Bronchial epithelial cell (primary cell): ENCODE data around the gene ZDHHC18. TPM values are rescaled to one million over a fixed set of nuclear protein-coding genes. Genes with fewer than 3 reads are reported as not detected.

Experiments used
- DNase-seq: peaks from one replicate; pipeline ENCODE4 v3.0.0-alpha.2; 2010; ENCODE audit warnings: low read depth
- FAIRE-seq: peaks from 2 replicates; lab custom pipeline; 2011; peaks lifted over from hg19 to GRCh38; lab: Jason Lieb, UNC
- H3K27me3 ChIP-seq: 2 replicates; pipeline ENCODE4 v1.5.1; 2011; ENCODE audit warnings: low read length; ENCODE audit not compliant: control insufficient read depth, insufficient read depth
- H3K36me3 ChIP-seq: 2 replicates; pipeline ENCODE4 v1.5.1; 2011; ENCODE audit warnings: low read length; ENCODE audit not compliant: control insufficient read depth, insufficient read depth
- H3K4me3 ChIP-seq: 2 replicates; pipeline ENCODE4 v1.5.1; 2011; ENCODE audit warnings: mild to moderate bottlenecking, low read depth, low read length, control low read depth
- total RNA-seq: library from RNA; depleted of rRNA; stranded (reverse); fragments of >200 nt; gene quantifications from 2 replicates; pipeline ENCODE4 v1.2.1, GENCODE V29; 2014
- TF ChIP-seq, protein P1 (sequence below): IDR thresholded peaks from 2 replicates; pipeline ENCODE4 v1.5.1; 2011; ENCODE audit warnings: mild to moderate bottlenecking, moderate library complexity, low read length, control low read depth, inconsistent platforms; ENCODE audit not compliant: insufficient read depth, severe bottlenecking

Gene ZDHHC18
- total RNA-seq, 1 donor from 2014 or later, result 5.0 TPM

GRCh38 chr1:26900001-26900814, 73.7 kb downstream of the ZDHHC18 start, which contains the start of gene GPATCH3:
Gene GPATCH3 (minus strand): TSS chr1:26900467. CDS start chr1:26900442, 25 bp downstream.
- H3K27me3 ChIP-seq, result no peaks in the 10 kb centered on the region
- H3K36me3 ChIP-seq, result peaks cover 4% of the 10 kb centered on the region
- DNase-seq (peak; percentile 81), FAIRE-seq (no peak)
- TF ChIP-seq, protein P1, sequence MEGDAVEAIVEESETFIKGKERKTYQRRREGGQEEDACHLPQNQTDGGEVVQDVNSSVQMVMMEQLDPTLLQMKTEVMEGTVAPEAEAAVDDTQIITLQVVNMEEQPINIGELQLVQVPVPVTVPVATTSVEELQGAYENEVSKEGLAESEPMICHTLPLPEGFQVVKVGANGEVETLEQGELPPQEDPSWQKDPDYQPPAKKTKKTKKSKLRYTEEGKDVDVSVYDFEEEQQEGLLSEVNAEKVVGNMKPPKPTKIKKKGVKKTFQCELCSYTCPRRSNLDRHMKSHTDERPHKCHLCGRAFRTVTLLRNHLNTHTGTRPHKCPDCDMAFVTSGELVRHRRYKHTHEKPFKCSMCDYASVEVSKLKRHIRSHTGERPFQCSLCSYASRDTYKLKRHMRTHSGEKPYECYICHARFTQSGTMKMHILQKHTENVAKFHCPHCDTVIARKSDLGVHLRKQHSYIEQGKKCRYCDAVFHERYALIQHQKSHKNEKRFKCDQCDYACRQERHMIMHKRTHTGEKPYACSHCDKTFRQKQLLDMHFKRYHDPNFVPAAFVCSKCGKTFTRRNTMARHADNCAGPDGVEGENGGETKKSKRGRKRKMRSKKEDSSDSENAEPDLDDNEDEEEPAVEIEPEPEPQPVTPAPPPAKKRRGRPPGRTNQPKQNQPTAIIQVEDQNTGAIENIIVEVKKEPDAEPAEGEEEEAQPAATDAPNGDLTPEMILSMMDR, result no peak
- peak within 1 kb of the TSS; percentile 67 for H3K4me3 ChIP-seq

DNA sequence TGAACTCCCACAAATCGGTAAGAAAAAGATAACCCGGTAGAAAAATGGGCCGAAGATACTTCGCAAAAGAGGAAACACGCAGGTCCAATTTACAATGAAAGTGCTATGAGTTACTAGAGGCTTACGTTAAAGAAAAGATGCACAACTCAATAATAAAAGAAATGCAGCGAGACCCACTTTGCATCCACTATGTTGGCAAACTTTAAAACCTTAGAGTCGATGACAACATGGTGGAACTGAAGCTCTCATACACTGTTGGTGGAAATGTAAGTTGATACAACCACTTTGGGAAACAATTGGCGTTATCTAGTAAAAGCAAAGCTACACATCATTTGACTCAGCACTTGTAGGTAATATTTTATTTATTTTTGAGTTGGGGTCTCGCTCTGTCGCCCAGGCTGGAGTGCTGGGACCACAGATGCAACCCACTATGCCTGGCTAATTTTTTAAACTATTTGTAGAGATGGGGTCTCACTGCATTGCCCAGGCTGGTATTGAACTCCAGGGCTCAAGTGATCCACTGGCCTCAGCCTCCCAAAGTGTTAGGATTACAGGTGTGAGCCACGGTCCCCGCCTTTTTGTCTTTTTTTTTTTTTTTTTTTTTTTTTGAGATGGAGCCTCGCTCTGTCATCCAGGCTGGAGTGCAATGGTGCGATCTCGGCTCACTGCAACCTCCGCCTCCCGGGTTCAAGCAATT, 74.5 kb downstream of the ZDHHC18 start:
- DNase-seq (no peak), FAIRE-seq (no peak)
- peaks cover 4% of the 10 kb centered on the region for H3K36me3 ChIP-seq
- no peaks in the 10 kb centered on the region for H3K27me3 ChIP-seq
- peak overlapping the region; percentile 67 for H3K4me3 ChIP-seq
- TF ChIP-seq, protein P1, result no peak

Other genes with a start within 250 kb of the ZDHHC18 start
- 8.7 and 15.5 TPM in 2 replicates for gene ARID1A, start 130.7 kb upstream of the ZDHHC18 start, total RNA-seq
- 14.2 and 20.2 TPM in 2 replicates for gene PIGV, start 38.7 kb upstream of the ZDHHC18 start, total RNA-seq
- 465 and 1,125 TPM in 2 replicates for gene SFN, start 36.5 kb downstream of the ZDHHC18 start, total RNA-seq
- 8.7 and 9.2 TPM in 2 replicates for gene GPN2, start 63.6 kb downstream of the ZDHHC18 start, total RNA-seq
- 7.6 and 11.8 TPM in 2 replicates for gene GPATCH3, start 73.8 kb downstream of the ZDHHC18 start, total RNA-seq
- gene NR0B2, start 87.3 kb downstream of the ZDHHC18 start, total RNA-seq, result not detected in 2 replicates
- 23.2 and 28.5 TPM in 2 replicates for gene NUDC, start 95.1 kb downstream of the ZDHHC18 start, total RNA-seq
- 13.2 and 14.7 TPM in 2 replicates for gene KDF1, start 133.8 kb downstream of the ZDHHC18 start, total RNA-seq
- 11.1 and 15.3 TPM in 2 replicates for gene TRNP1, start 167.0 kb downstream of the ZDHHC18 start, total RNA-seq
- gene TENT5B, start 186.2 kb downstream of the ZDHHC18 start, total RNA-seq, result 21.1 and 73.0 TPM in 2 replicates